Hippocampal formation (tissue), 2 donors: ENCODE measurements around the gene OR51S1.
"Not testable (repeated sequence)": the region's sequence is repeated elsewhere in the genome, so short reads cannot be mapped to it uniquely, and the experiment has no call there.

Experiments used
- DNase-seq, 2 donors: peaks; one replicate each; lab custom pipeline; 2025; lab: John Stamatoyannopoulos, UW

Gene OR51S1

GRCh38 chr11:4808476-4808875 lies 40.5 kb downstream of the OR51S1 start:
- no peak for DNase-seq

GRCh38 chr11:4804280-4804679 lies 44.7 kb downstream of the OR51S1 start, which contains the start of gene OR52R1:
Gene OR52R1, minus strand, starts transcription at chr11:4804380. Its CDS starts 0 bp downstream, at chr11:4804380.
- no peak for DNase-seq

GRCh38 chr11:4801316-4801715 lies 47.7 kb downstream of the OR51S1 start:
- DNase-seq: not testable (repeated sequence)

DNA sequence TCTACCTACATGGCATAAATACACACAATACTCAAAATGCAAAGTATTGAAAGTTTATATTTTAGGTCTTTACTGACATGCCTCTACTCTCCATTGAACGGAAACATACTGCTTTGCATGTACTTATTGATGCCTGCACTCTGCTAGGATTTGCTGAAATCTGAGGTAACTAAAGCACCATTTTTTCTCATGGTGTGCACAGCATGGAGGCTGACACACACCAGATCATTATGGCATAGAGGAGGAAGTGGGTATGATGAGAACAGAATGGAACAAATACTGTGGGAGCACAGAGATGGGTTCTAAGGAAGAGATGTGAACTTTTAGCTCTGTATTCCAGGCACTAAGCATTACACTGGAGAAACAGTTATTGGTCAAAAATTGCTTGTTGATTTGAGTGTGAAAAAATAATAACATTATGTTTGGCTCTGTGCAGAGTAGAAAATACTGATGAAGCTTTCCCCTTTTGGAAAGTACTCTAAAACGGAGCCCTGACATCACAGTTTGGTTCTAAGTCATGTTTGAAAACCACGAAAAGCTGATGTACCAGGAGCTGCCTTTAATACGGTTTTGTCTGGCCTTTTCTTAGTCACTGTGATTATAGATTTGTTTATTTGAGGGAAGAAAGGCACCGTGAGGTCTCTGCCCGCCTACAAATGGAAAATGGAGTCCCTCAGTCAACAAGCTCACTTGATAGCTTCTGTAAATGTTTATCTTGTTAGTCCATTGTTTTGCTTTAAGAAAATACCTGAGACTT lies 50.4 kb downstream of the OR51S1 start:
- no peak for DNase-seq
